ENCODE measurements around the gene ITIH4. TPM values are rescaled to one million over a fixed set of nuclear protein-coding genes. Genes with fewer than 3 reads are reported as not detected.

ITIH4 gene
- total and polyA plus RNA-seq, 9 of the 15 experiments (the other 6 are each of a cell fraction or from before 2014, with no cell fraction given), result 0.09 to 0.62 (median 0.20) TPM; not detected in 6

DNA sequence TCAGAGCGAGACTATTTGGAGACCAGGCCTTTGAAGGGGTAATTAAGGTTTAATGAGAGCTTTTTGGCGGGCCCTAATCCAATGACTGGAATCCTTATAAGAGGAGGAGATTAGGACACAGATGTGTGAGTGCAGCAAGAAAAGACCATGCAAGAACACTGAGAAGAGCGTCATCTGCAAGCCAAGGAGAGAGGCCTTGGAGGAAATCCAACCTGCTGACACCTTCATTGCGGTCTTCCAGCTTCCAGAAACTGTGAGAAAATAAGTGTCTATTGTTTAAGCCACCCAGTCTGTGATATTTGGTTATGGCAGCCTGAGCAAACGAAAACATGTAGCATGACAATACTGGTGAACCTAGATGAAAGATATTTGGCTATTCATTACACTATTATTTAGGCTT, 27.4 kb upstream of the ITIH4 start:
- no peak for TF ChIP-seq COPS2 (conservative IDR thresholded peaks at IDR 0.05)
- TF ChIP-seq FOS (IDR thresholded peaks at IDR 0.05; ENCODE audit: extremely low read depth, insufficient read length), result no peak
- TF ChIP-seq TRIM24 (IDR thresholded peaks at IDR 0.05), result no peak
- no peak for TF ChIP-seq SRSF3 (IDR thresholded peaks at IDR 0.05; ENCODE audit: insufficient read depth, low read length)
- no peak for TF ChIP-seq ZNF431 (CRISPR knock-in tag; IDR thresholded peaks at IDR 0.05)
- no peak for TF ChIP-seq CBFA2T3 (IDR thresholded peaks at IDR 0.05)
- no peak for TF ChIP-seq FUS (optimal IDR thresholded peaks at IDR 0.05; ENCODE audit: low read depth, low read length)
- no peaks in the 10 kb centered on the region for H3K27me3 ChIP-seq (ENCODE audit: control insufficient read depth in 2 of 2, insufficient read depth in 2 of 2, low read length in 2 of 2)
- ATAC-seq (no peak), DNase-seq (ENCODE audit: extremely low read depth in 1 of 4, low spot score in 3 of 4) (no peak), FAIRE-seq (no peak)
- H3K9me3 ChIP-seq (replicated peaks; ENCODE audit: control insufficient read depth, insufficient read depth, low read depth, low read length), result no peaks in the 10 kb centered on the region
- POLR2A ChIA-PET, result no interaction called here
- no peak overlapping the region for H3K4me2 ChIP-seq (ENCODE audit: insufficient read depth, low read length)
- H3K27ac ChIP-seq (ENCODE audit: extremely low read depth, low read depth, low read length), result no peak overlapping the region
- H3K79me2 ChIP-seq (ENCODE audit: control insufficient read depth, insufficient read depth, low read length), result no peaks in the 10 kb centered on the region
- H3K9ac ChIP-seq (ENCODE audit: insufficient read depth in 1 of 2, low read depth in 2 of 2, low read length in 2 of 2), result no peak overlapping the region
- H3K4me1 ChIP-seq (replicated peaks in 1 of 2; ENCODE audit: control insufficient read depth in 2 of 2, insufficient read depth in 2 of 2, low read length in 2 of 2), result peaks cover 0 to 4% of the 10 kb centered on the region in 2 experiments; a peak in 1 of 5 replicates
- WGBS (ENCODE audit: insufficient coverage, low coverage, missing lambda C conversion rate), result 40% methylated on average over 4 of the region's 5 CpGs
- H3K9me1 ChIP-seq (ENCODE audit: control insufficient read depth, insufficient read depth, low read length), result no peaks in the 10 kb centered on the region
- no peak overlapping the region for H2AFZ ChIP-seq (ENCODE audit: low read depth, low read length)
- no peaks in the 10 kb centered on the region for H4K20me1 ChIP-seq (replicated peaks; ENCODE audit: control insufficient read depth, insufficient read depth, low read length)
- H3K36me3 ChIP-seq (ENCODE audit: control insufficient read depth, insufficient read depth, low read length), result no peaks in the 10 kb centered on the region
- intact Hi-C loops (cut with micrococcal nuclease), result no loop called here
- in situ Hi-C loops (cut with MboI), result no loop called here
- H3K4me3 ChIP-seq, result no peak overlapping the region
- CTCF ChIA-PET (ENCODE audit: low intra/inter-chr PET ratio), result no interaction called here
- no TSS peak for BruUV-seq (replicated peaks)

DNA sequence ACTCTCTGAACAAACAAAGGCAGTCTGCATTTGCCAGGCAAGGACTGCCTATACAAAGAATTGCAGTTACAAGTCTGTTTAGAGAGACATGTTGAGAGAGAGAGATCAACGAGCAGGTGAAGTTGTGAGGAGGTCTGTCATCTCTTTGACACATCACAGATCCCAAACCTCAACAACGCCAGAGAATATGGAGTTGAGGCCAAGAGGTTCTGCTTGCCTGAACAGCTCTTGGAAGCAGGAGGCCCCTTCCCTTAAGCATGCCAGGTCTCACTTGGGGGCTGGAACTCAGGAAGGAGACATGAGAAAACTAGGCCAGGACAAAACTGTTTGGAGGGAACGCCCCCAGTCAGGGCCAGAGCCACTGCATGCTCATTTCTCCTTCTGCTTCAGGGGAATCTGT, 26.7 kb upstream of the ITIH4 start:
- 30% methylated on average over 3 of the region's 3 CpGs for WGBS (ENCODE audit: insufficient coverage, low coverage, missing lambda C conversion rate)

More for the DNA sequence above, 26.7 kb upstream of the ITIH4 start:
- Histone ChIP-seq H3K9me1 (ENCODE audit: control insufficient read depth, insufficient read depth, low read length) (no peaks in the 10 kb centered on the region), H3K9ac (ENCODE audit: insufficient read depth in 1 of 2, low read depth in 2 of 2, low read length in 2 of 2) (no peak overlapping the region), H3K36me3 (ENCODE audit: control insufficient read depth, insufficient read depth, low read length) (no peaks in the 10 kb centered on the region), H3K27me3 (ENCODE audit: control insufficient read depth in 2 of 2, insufficient read depth in 2 of 2, low read length in 2 of 2) (no peaks in the 10 kb centered on the region), H3K4me1 (replicated peaks in 1 of 2; ENCODE audit: control insufficient read depth in 2 of 2, insufficient read depth in 2 of 2, low read length in 2 of 2) (peaks cover 0 to 4% of the 10 kb centered on the region in 2 experiments; a peak in 1 of 5 replicates), H2AFZ (ENCODE audit: low read depth, low read length) (no peak overlapping the region), H3K4me2 (ENCODE audit: insufficient read depth, low read length) (no peak overlapping the region), H3K27ac (ENCODE audit: extremely low read depth, low read depth, low read length) (no peak overlapping the region), H3K79me2 (ENCODE audit: control insufficient read depth, insufficient read depth, low read length) (no peaks in the 10 kb centered on the region), H4K20me1 (replicated peaks; ENCODE audit: control insufficient read depth, insufficient read depth, low read length) (no peaks in the 10 kb centered on the region), H3K9me3 (replicated peaks; ENCODE audit: control insufficient read depth, insufficient read depth, low read depth, low read length) (no peaks in the 10 kb centered on the region), H3K4me3 (no peak overlapping the region)
- TF ChIP-seq, protein P1, sequence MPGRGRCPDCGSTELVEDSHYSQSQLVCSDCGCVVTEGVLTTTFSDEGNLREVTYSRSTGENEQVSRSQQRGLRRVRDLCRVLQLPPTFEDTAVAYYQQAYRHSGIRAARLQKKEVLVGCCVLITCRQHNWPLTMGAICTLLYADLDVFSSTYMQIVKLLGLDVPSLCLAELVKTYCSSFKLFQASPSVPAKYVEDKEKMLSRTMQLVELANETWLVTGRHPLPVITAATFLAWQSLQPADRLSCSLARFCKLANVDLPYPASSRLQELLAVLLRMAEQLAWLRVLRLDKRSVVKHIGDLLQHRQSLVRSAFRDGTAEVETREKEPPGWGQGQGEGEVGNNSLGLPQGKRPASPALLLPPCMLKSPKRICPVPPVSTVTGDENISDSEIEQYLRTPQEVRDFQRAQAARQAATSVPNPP (IDR thresholded peaks at IDR 0.05; ENCODE audit: borderline replicate concordance, insufficient read depth, insufficient read length), result no peak
- TF ChIP-seq TEAD2 (tag; IDR thresholded peaks at IDR 0.05), result no peak
- ChIA-PET POLR2A (no interaction called here), CTCF (ENCODE audit: low intra/inter-chr PET ratio) (no interaction called here)
- BruUV-seq (replicated peaks), result no TSS peak
- intact Hi-C loops (cut with micrococcal nuclease) (no loop called here), in situ Hi-C loops (cut with MboI) (no loop called here)
- FAIRE-seq, result no peak
- no peak for ATAC-seq
- no peak for DNase-seq (ENCODE audit: extremely low read depth in 1 of 4, low spot score in 3 of 4)

Data from K562 (cell line).